EL (cell line): ENCODE data around the gene CAPZA2.
A peak's percentile ranks its signal among the peaks of the same experiment; 100 is the strongest.
"Not testable (repeated sequence)": the region's sequence is repeated elsewhere in the genome, so short reads cannot be mapped to it uniquely, and the experiment has no call there.

Experiments
- DNase-seq: peaks from one replicate; pipeline ENCODE4 v3.0.0-alpha.2; 2016

The CAPZA2 gene

GRCh38 chr7:116862234-116862950 is at the start of gene CAPZA2:
CAPZA2 (plus strand) TSS chr7:116862587; CDS start chr7:116862612, 25 bp downstream.
- DNase-seq = peak; percentile 90

- no peak for DNase-seq
Measured at GRCh38 chr7:116812860-116813259, 49.5 kb upstream of the CAPZA2 start.

GRCh38 chr7:116813371-116813770 is 49.0 kb upstream of the CAPZA2 start:
- DNase-seq = not testable (repeated sequence)

GRCh38 chr7:116815041-116815440 is 47.3 kb upstream of the CAPZA2 start:
- no peak for DNase-seq

DNA sequence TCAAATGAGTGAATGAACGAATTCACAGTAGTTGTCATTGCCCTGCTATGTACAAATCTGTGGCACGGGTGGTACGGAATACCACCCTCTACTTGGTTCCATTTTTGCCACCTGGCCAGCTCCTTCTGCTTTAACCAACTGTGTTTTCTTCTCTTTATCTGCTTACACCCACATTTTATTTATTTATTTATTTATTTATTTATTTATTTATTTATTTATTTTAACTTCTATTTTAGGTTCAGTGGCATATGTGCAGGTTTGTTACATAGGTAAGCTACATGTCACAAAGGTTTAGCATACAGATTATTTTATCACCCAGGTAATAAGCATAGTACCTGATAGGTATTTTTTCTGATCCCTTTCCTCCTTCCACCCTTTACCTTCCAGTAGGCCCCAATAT is 42.2 kb upstream of the CAPZA2 start:
- DNase-seq = no peak

DNA sequence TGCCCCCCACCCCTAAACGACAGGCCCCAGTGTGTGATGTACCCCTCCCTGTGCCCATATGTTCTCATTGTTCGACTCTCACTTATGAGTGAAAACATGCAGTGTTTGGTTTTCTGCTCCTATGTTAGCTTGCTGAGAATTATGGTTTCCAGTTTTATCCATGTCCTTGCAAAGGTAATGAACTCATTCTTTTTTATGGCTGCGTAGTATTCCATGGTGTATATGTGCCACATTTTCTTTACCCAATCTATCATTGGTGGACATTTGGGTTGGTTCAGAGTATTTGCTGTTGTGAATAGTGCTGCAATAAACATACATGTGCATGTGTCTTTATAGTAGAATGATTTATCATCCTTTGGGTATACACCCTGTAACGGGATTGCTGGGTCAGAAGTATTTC is 40.7 kb upstream of the CAPZA2 start:
- DNase-seq = not testable (repeated sequence)

DNA sequence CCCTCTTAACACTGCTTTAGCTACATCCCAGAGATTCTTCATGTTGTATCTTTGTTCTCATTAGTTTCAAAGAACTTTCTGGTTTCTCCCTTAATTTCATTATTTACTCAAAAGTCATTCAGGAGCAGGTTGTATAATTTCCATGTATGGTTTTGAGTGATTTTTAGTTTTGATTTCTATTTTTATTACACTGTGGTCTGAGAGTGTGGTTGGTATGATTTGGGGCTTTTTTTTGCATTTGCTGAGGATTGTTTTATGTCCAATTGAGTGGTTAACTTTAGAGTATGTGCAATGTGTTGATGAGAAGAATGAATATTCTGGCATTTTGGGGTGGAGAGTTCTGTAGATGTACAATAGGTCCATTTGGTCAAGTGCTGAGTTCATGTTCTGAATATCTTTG is 37.9 kb upstream of the CAPZA2 start:
- no peak for DNase-seq

GRCh38 chr7:116828281-116828680 is 34.1 kb upstream of the CAPZA2 start:
- DNase-seq = no peak

GRCh38 chr7:116829041-116829440 is 33.3 kb upstream of the CAPZA2 start:
- DNase-seq = no peak

- DNase-seq = no peak
Measured at GRCh38 chr7:116829493-116829892, 32.9 kb upstream of the CAPZA2 start.

DNA sequence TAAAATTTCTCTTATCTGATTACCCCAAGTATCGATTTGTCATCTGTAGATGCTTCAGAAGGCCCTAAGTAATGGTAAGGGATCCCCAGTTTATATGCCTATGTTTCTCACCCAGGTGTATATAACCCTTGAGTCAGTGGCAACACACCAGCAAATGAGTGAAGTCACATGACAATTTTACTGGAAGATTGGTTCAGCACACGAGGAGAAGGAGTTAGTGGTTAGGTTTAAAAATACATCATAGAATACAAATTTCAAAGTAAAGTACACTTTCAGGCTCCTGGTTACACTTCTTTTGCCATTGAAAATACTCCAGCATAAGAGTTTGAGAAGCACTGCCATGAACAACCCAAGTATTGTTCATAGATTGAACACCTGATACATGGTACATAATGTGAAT is 29.7 kb upstream of the CAPZA2 start:
- no peak for DNase-seq

- DNase-seq = no peak
Measured at GRCh38 chr7:116834815-116835504, 27.4 kb upstream of the CAPZA2 start.

DNA sequence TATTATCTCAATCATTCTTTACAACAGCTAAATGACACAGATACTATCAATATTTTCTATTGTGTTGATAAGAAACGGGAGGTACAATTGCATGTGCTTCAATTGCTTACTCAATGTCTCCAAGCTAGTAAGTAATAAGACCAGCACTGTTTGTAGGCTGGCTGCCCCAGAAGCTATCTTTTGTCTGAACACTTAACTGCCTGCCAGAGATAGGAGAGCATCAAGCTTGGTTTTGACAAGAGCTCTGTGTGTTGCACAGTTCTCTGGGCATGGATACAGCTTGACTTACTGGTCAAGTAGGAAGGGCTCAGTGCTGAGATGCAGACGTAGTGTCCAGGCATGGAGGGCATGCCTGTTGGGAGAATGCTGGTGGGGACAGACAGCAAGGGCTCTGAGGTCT is 26.3 kb upstream of the CAPZA2 start:
- no peak for DNase-seq

GRCh38 chr7:116836911-116837310 is 25.5 kb upstream of the CAPZA2 start:
- no peak for DNase-seq

- no peak for DNase-seq
Measured at GRCh38 chr7:116837586-116837985, 24.8 kb upstream of the CAPZA2 start.

DNA sequence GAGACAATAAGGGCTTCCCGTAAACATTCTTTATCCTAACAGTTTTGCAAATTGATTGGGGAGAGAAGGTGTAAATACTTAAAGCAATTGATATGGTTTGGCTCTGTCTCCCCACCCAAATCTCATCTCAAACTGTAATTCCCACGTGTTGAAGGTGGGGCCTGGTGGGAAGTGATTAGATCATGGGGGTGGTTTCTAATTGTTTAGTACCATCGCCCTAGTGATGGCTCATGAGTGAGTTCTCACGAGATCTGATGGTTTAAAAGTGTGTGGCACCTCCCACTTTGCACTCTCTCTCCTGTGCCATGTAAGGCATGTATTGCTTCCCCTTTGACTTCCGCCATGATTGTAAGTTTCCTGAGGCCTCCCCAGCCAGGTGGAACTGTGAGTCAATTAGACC is 22.1 kb upstream of the CAPZA2 start:
- DNase-seq = no peak

GRCh38 chr7:116842371-116842770 is 20.0 kb upstream of the CAPZA2 start:
- DNase-seq = no peak

DNA sequence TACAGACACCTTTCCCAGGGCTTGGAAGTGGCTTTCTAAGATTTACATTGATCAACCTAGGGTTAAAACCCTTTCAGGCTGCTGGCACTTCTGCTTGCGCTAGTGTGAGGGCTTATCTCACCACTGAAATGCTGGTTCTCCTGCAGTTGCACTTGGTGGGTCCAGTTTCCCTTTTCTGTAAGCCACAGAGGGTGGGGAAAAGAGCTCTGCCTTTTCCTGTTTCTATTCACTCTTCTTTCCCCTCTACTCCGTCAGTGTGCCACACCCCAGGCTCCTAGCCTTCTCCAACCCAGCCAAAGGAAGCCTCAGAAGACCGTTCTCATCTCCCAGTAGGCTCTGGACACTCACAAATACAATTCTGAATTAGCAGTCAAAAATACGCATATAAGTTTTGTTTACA is 19.0 kb upstream of the CAPZA2 start:
- no peak for DNase-seq

DNA sequence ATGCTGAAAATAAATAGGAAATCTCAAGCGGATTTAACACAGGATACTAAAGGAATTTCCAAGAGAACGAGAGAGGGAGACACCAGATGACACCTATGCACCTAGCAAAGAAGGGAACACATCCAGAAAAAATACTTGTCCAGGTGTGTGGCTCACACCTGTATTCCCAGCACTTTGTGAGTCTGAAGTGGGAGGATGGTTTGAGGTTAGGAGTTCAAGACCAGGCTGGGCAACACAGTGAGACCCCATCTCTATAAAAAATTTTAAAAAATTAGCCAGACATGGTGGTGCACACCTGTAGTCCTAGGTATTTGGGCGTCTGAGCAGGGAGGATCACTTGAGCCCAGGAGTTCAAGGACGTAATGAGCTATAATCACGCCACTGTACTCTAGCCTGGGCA is 11.2 kb upstream of the CAPZA2 start:
- no peak for DNase-seq

GRCh38 chr7:116851671-116852070 is 10.7 kb upstream of the CAPZA2 start:
- no peak for DNase-seq

GRCh38 chr7:116854132-116854531 is 8.3 kb upstream of the CAPZA2 start:
- no peak for DNase-seq

- no peak for DNase-seq
Measured at GRCh38 chr7:116857052-116857451, 5.3 kb upstream of the CAPZA2 start.

GRCh38 chr7:116859323-116859722 is 3.1 kb upstream of the CAPZA2 start:
- peak; percentile 71 for DNase-seq

- no peak for DNase-seq
Measured at GRCh38 chr7:116861717-116862116, 670 bp upstream of the CAPZA2 start.
